Stimulated activated CD8-positive, alpha-beta memory T cell treated with anti-CD3 and anti-CD28 coated beads, Interleukin-12 subunit alpha, Interleukin-12 subunit beta, amount 100 ng/mL, for 24 hours (primary cell): ENCODE results near the gene FHL1.

ENCODE experiments used
- DNase-seq: peaks from one replicate; pipeline ENCODE4 v3.0.0-alpha.2; 2020; ENCODE audit errors: extremely low read depth

FHL1 gene

DNA sequence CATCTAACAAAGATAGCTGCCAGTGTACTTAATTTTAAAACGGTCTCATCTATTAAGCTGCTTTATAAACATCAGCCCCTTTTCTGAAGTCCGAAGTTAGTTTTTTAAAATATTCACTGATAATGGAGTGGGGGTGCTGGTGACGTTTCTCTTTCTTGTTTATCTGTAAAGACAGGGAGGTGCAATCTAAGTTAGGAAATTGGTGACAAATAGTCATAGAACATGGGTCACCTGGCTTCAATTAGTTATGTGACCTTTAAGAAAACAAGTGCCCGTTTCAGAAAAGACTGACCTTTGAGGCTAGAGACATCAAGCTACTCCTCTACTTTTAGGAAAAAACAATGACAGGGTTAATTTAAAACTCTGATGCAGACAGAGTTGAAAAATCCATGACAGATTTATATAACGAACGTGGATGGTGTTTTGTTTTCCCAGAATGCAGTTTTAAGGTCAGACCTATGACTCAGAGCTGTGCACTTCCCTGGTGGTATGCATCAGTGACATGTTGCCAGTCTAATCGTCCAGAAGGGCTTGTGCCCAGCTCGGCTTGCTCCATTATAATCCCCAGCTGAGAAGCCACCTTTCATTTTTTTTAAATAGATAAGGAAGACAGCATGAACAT lies 38.2 kb downstream of the FHL1 start:
- DNase-seq, result no peak

- DNase-seq, result no peak
Observed at GRCh38 chrX:136186023-136186413, 38.7 kb downstream of the FHL1 start.

- no peak for DNase-seq
Observed at GRCh38 chrX:136189222-136189621, 41.9 kb downstream of the FHL1 start.

DNA sequence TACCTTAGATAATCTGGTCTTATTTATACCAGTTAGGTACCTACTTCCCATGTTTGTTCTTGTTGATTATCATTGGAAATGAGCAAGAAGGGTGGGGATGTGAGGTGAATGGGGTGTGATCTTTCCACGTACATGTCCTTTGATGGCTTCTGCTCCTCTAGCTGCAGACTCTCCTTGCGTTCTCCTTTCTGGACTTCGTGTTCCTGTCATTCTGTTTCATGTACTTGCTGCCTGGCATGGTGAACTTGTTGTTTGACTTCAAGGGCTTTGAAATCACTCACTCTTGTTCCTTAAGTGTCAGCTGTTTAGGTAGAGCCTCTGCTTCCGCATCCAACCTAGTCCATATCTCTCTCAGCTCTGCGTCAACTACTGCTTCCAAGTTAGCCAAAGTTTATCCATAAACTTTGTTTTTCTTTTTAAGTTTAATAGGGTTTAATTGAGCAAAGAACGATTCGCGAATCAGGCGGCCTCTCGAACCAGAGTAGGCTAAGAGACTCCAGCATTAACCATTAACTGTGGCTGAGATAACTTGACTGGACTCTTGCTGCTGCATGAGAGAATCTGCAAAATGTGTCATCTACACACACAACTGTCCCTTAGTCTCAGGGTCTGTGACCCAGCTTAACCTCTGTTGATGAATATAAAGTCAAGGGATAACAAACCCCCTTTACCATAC lies 42.8 kb downstream of the FHL1 start:
- no peak for DNase-seq

- no peak for DNase-seq
Observed at GRCh38 chrX:136191171-136191570, 43.8 kb downstream of the FHL1 start.

DNA sequence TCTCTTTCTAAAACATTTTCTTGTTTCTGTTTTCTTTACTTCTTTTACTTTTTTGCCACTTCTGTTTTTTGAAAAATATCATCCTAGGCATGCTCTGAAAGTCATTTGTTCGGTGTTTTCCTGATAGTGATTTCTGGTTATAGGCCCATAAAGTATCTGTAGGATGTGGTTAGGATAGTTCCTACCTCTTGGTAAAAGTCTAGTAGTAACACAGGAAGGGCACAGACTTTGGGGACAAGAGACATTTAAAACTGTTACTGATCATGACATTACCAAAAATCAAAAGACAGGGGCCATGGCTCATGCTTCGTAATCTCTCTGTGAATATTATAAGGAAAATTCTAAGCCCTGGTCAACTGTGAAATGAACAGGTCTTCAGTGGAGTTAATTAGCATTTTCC lies 44.8 kb downstream of the FHL1 start:
- no peak for DNase-seq

DNA sequence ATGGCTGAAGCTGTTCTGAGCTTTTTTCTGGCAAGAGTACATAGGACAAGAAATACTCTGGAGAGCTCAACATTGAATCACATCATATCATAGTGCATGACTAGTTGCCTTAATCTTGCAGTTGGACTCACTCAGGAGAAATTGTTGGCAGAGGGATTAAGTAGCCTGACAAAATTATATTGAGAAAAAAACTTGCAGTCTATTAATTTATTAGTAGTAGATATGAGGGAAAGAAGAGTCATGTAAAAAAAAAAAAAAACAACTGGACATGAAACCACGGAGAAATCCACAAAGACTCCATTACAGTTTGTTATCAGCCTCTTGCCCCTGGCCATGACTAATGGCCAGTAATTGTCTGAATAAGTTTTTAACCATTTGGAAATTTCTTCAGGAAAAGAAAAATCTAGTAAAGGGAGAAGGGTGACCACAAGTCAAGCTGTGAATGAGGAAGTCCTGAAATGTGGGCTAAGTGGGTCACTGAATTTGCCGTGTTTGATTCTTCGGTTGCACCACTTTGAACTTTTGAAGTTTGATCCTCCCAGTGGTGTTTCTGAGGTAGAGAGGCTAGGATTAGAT lies 45.6 kb downstream of the FHL1 start:
- DNase-seq, result no peak

GRCh38 chrX:136193771-136194170 lies 46.4 kb downstream of the FHL1 start:
- no peak for DNase-seq

- no peak for DNase-seq
Observed at GRCh38 chrX:136194536-136194935, 47.2 kb downstream of the FHL1 start.

- no peak for DNase-seq
Observed at GRCh38 chrX:136195247-136195646, 47.9 kb downstream of the FHL1 start.

DNA sequence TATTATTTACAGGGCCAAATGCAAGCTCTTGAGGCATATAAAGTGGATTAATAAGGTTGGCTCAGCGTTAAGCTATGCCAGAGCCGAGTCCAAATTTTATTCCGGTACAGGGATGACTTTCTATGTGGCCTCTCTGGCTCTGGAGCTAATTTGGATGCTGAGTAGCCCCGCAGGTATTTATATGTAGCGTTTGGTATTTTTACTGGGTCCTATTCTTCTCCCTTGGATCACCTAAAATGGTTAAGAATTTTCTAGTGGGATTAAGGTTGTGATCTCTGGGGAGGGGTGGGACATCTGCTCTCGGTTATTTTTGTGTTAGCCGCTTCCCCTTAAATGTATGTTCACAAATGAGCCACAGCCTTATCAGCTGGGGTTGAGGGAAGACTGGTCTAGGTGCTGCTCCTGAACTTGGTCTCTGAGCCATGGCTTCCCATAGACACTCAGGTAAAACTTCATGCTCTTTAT lies 49.4 kb downstream of the FHL1 start:
- no peak for DNase-seq

DNA sequence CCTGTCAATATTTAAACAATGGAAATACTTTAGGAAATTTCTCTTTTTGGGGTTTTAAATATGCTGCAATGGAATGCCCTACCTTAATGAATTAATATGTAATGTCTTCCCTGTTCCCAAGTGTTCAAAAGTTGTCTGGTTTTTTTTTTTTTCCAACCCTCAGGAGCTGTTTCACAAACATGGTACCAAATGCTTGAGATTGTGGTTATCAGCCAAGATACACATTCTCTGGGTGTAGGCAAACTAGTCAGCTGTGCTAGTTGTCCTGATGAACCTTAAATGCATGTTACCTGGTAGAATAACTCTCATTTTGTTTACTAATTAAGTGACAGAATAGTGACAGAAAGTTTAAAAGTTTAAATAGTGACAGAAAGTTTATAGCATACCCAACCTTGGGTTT lies 50.7 kb downstream of the FHL1 start:
- no peak for DNase-seq

GRCh38 chrX:136198678-136199243 lies 51.4 kb downstream of the FHL1 start:
- no peak for DNase-seq

- no peak for DNase-seq
Observed at GRCh38 chrX:136199365-136199764, 52.0 kb downstream of the FHL1 start.

DNA sequence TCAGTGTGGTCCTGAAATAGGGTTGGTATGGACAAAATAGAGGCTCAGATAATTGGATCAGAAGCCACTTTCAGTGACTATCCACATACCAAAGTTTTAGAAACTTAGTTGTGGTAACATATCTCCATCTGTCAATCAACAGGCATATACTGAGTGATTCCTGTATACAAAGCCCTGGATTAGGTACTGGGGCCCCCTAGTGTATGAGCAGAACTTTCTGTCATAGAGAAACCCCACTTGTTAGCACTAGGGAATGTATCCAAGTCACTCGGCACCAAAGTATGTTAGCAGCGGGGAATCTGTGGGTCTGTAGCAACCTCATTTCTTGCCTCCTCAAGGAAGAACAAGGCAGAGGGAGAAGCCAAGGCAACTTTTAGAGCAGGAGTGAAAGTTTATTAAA lies 53.1 kb downstream of the FHL1 start:
- DNase-seq, result no peak

GRCh38 chrX:136201601-136202000 lies 54.3 kb downstream of the FHL1 start:
- DNase-seq, result no peak

DNA sequence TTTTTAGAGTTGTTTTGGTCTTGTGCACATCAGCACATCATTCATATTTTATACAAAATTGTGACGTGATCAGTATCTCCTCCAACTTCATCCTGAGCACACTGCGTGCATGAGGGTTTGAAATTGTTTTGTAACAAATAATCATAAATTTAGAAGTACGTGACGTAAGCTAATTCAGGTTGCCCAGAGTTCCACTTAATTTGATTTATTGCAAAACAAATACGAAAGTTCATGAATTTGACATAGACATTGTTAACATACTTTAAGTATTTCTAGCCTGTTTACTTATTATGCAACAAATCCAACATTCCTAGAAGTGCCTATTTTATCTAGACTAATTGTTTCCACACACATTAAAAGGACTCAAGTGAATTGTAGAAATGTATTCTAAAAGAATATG lies 55.6 kb downstream of the FHL1 start:
- DNase-seq, result no peak

- no peak for DNase-seq
Observed at GRCh38 chrX:136203438-136203837, 56.1 kb downstream of the FHL1 start.

DNA sequence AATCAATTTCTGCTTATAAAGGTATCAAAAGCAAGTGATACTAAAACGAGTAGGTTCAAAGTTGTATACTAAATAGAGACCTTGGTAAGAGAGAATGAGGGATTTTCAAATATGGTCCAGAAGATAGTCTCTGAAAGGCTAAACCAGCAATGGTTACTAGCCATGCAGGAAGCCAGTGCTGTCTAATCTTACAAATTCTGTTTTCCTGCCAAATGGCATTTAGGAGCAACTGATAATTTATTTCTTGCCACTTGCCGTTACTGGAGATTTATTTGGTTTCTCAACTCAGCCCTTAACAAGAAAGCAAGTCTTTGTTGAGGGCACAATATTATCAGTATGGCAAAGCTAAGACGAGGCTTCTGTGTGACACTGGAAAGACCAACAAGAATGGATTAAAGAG lies 56.6 kb downstream of the FHL1 start:
- no peak for DNase-seq

DNA sequence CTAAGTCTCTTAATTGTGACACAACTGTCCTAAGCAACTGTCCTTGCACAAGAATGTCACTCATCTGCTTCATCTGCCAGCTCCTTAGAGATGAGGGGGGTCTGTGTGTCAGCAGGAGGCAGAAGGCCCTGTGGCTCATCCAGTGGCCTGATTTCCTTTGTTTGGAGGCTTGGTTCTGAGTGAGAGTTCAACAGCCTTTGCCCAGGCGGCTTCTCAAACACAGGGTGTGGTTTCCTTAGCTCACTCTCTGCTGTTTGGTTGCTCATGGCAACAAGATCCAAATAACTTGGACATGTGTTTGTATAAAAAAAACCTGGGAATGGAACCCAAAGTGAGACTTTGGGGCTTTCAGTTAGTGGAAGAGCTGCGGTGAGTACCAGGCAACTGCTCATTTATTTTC lies 57.2 kb downstream of the FHL1 start:
- DNase-seq, result no peak

DNA sequence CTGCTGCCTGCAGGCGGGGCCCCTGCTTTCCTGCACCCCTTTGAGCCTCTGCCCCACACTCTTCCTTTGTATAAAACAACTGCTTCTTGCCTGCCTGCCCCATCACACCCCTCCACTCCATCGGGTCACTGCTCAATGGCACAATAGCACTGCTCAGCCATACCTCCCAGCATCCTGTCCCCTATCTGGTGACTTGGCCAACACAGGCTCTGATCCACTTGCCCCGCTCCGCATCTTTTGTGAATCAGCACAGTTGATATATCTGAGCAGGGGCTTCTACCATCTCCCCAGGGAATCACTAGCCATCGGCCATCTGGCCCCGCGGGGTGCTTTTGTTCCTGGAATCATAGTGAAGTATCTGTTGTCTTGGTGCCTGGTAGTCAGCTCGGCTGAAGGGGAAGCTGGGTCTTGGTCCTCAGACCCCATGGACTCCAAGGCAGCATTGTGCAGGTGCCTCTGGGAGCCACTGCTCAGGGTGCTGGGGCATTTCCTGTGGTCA lies 58.6 kb downstream of the FHL1 start:
- no peak for DNase-seq

GRCh38 chrX:136206916-136207315 lies 59.6 kb downstream of the FHL1 start:
- DNase-seq, result no peak

GRCh38 chrX:136207546-136207945 lies 60.2 kb downstream of the FHL1 start:
- DNase-seq, result no peak
